ENCODE data around the gene SH2D4B. TPM values are rescaled to one million over a fixed set of nuclear protein-coding genes. Genes with fewer than 3 reads are reported as not detected.
A peak's percentile ranks its signal among the peaks of the same experiment; 100 is the strongest.

SH2D4B gene
- total RNA-seq: 0.07 TPM in 1 of 3 replicates, not detected in the others
- long read RNA-seq: 0 reads

GRCh38 chr10:80537736-80538480 lies at the start of gene SH2D4B:
SH2D4B (plus strand) TSS chr10:80537902; CDS start chr10:80538332, 430 bp downstream.
- peaks cover 6% of the 10 kb centered on the region for H3K27me3 Mint-ChIP-seq (ENCODE audit: low read depth)
- H3K4me3 Mint-ChIP-seq (ENCODE audit: unreplicated experiment): no peak within 1 kb of the TSS
- peaks cover 3% of the 10 kb centered on the region for H3K4me1 Mint-ChIP-seq (ENCODE audit: low read depth)
- H3K9me3 Mint-ChIP-seq (ENCODE audit: low read depth): no peaks in the 10 kb centered on the region
- peak; percentile 86 for DNase-seq (ENCODE audit: low spot score)
- no peak for TF ChIP-seq CTCF (IDR thresholded peaks at IDR 0.05)
- no peaks in the 10 kb centered on the region for H3K36me3 Mint-ChIP-seq (ENCODE audit: low read depth)
- H3K27ac Mint-ChIP-seq (ENCODE audit: unreplicated experiment): no peak within 1 kb of the TSS

GRCh38 chr10:80488539-80489066 lies 49.1 kb upstream of the SH2D4B start:
- DNase-seq (ENCODE audit: low spot score): no peak

DNA sequence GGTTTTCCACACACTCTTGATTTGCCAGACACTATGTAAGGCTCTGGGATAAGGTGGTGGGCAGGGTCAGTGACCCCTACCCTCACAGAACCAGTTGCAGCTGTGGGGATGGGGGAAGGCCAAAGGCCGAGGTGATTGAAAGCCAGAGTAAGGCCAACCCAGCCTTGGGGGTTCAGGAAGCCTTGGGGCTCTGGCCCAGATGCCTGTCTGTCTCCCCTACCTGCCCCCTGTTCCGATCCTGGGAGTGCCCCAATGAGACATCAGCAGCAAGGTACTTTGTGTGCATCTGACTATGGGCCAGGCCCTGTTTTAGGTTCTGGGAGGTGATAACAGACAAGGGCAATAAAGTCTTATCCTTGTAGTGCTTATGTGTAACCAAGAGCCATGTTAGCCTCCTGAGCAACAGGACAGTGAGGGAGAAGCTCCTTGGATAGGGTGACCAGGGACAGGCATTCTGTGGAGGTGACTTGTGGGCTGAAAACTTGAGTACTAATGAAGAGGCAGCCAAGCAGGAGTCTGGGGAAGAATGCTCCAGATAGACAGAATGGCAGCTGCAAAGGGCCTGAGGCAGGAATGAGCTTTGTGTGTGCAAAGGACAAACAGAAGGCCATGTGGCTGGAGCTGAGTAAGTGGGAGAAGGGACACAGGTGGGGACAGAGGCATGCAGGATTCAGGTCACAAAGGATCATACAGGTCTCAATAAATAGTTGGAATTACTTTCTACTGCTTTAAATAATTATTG lies 48.2 kb upstream of the SH2D4B start:
- Mint-ChIP-seq H3K9me3 (ENCODE audit: low read depth) (no peaks in the 10 kb centered on the region), H3K27ac (ENCODE audit: unreplicated experiment) (no peak overlapping the region), H3K27me3 (ENCODE audit: low read depth) (no peaks in the 10 kb centered on the region), H3K36me3 (ENCODE audit: low read depth) (peaks cover 12% of the 10 kb centered on the region), H3K4me3 (ENCODE audit: unreplicated experiment) (no peak overlapping the region), H3K4me1 (ENCODE audit: low read depth) (peaks cover 47% of the 10 kb centered on the region)
- DNase-seq (ENCODE audit: low spot score): no peak
- no peak for TF ChIP-seq CTCF (IDR thresholded peaks at IDR 0.05)

More at GRCh38 chr10:80488539-80489066, 49.1 kb upstream of the SH2D4B start:
- Mint-ChIP-seq H3K27me3 (ENCODE audit: low read depth) (no peaks in the 10 kb centered on the region), H3K9me3 (ENCODE audit: low read depth) (no peaks in the 10 kb centered on the region), H3K4me3 (ENCODE audit: unreplicated experiment) (no peak overlapping the region), H3K36me3 (ENCODE audit: low read depth) (peaks cover 12% of the 10 kb centered on the region), H3K4me1 (ENCODE audit: low read depth) (peaks cover 41% of the 10 kb centered on the region), H3K27ac (ENCODE audit: unreplicated experiment) (no peak overlapping the region)
- no peak for TF ChIP-seq CTCF (IDR thresholded peaks at IDR 0.05)

GRCh38 chr10:80491251-80492102 lies 46.2 kb upstream of the SH2D4B start:
- no peak for DNase-seq (ENCODE audit: low spot score)

More at GRCh38 chr10:80491251-80492102, 46.2 kb upstream of the SH2D4B start:
- Mint-ChIP-seq H3K4me3 (ENCODE audit: unreplicated experiment) (no peak overlapping the region), H3K27me3 (ENCODE audit: low read depth) (no peaks in the 10 kb centered on the region), H3K4me1 (ENCODE audit: low read depth) (peaks cover 40% of the 10 kb centered on the region), H3K27ac (ENCODE audit: unreplicated experiment) (no peak overlapping the region), H3K9me3 (ENCODE audit: low read depth) (peaks cover 3% of the 10 kb centered on the region), H3K36me3 (ENCODE audit: low read depth) (peaks cover 13% of the 10 kb centered on the region)
- TF ChIP-seq CTCF (IDR thresholded peaks at IDR 0.05): no peak
